ENCODE data around the gene ANGPTL3. TPM values are rescaled to one million over a fixed set of nuclear protein-coding genes. Genes with fewer than 3 reads are reported as not detected.
"Not testable (repeated sequence)": the region's sequence is repeated elsewhere in the genome, so short reads cannot be mapped to it uniquely, and the experiment has no call there.

Gene ANGPTL3
- polyA plus RNA-seq, 1 experiment, result not detected

- H3K36me3 ChIP-seq (ENCODE audit: control insufficient read depth, insufficient read depth, low read length), result no peaks in the 10 kb centered on the region
- H3K4me3 ChIP-seq (ENCODE audit: low read depth, low read length), result no peak overlapping the region
- CTCF ChIA-PET, result no interaction called here
- DNase-seq (ENCODE audit: low read depth), result no peak
- H3K27me3 ChIP-seq (ENCODE audit: control insufficient read depth, insufficient read depth, low read length), result no peaks in the 10 kb centered on the region
- no peak for TF ChIP-seq CTCF (IDR thresholded peaks at IDR 0.05; ENCODE audit: insufficient read depth, low read depth, low read length)
- POLR2A ChIA-PET, result no interaction called here
Measured at GRCh38 chr1:62593825-62594394, 3.4 kb upstream of the ANGPTL3 start.

- no peak overlapping the region for H3K4me3 ChIP-seq (ENCODE audit: low read depth, low read length)
- no peak for DNase-seq (ENCODE audit: low read depth)
- no peaks in the 10 kb centered on the region for H3K36me3 ChIP-seq (ENCODE audit: control insufficient read depth, insufficient read depth, low read length)
- ChIA-PET CTCF (interaction anchor here (0.5 kb wide), 1 partner anchor 156 kb away, joined by 3 read pairs; no protein-coding TSS in a partner anchor), POLR2A (no interaction called here)
- H3K27me3 ChIP-seq (ENCODE audit: control insufficient read depth, insufficient read depth, low read length), result no peaks in the 10 kb centered on the region
- TF ChIP-seq CTCF (IDR thresholded peaks at IDR 0.05; ENCODE audit: insufficient read depth, low read depth, low read length), result no peak
Measured at GRCh38 chr1:62595647-62596046, 1.7 kb upstream of the ANGPTL3 start.

GRCh38 chr1:62599044-62599443 is 1.7 kb downstream of the ANGPTL3 start:
- TF ChIP-seq CTCF (IDR thresholded peaks at IDR 0.05; ENCODE audit: insufficient read depth, low read depth, low read length), result no peak
- CTCF ChIA-PET, result no interaction called here
- no peak for DNase-seq (ENCODE audit: low read depth)
- Histone ChIP-seq H3K4me3 (ENCODE audit: low read depth, low read length) (no peak overlapping the region), H3K36me3 (ENCODE audit: control insufficient read depth, insufficient read depth, low read length) (no peaks in the 10 kb centered on the region), H3K27me3 (ENCODE audit: control insufficient read depth, insufficient read depth, low read length) (no peaks in the 10 kb centered on the region)
- POLR2A ChIA-PET, result no interaction called here

- no peaks in the 10 kb centered on the region for H3K27me3 ChIP-seq (ENCODE audit: control insufficient read depth, insufficient read depth, low read length)
- DNase-seq (ENCODE audit: low read depth), result no peak
- no peak overlapping the region for H3K4me3 ChIP-seq (ENCODE audit: low read depth, low read length)
- no peak for TF ChIP-seq CTCF (IDR thresholded peaks at IDR 0.05; ENCODE audit: insufficient read depth, low read depth, low read length)
- ChIA-PET POLR2A (no interaction called here), CTCF (interaction anchor here (0.6 kb wide), 1 partner anchor 368 kb away, joined by 3 read pairs; no protein-coding TSS in a partner anchor)
- no peaks in the 10 kb centered on the region for H3K36me3 ChIP-seq (ENCODE audit: control insufficient read depth, insufficient read depth, low read length)
Measured at GRCh38 chr1:62601457-62601856, 4.1 kb downstream of the ANGPTL3 start.

- Histone ChIP-seq H3K27me3 (ENCODE audit: control insufficient read depth, insufficient read depth, low read length) (no peaks in the 10 kb centered on the region), H3K36me3 (ENCODE audit: control insufficient read depth, insufficient read depth, low read length) (no peaks in the 10 kb centered on the region), H3K4me3 (ENCODE audit: low read depth, low read length) (no peak overlapping the region)
- TF ChIP-seq CTCF (IDR thresholded peaks at IDR 0.05; ENCODE audit: insufficient read depth, low read depth, low read length), result no peak
- POLR2A ChIA-PET, result no interaction called here
- CTCF ChIA-PET, result no interaction called here
- DNase-seq (ENCODE audit: low read depth), result no peak
Measured at GRCh38 chr1:62608905-62609304, 11.6 kb downstream of the ANGPTL3 start.

GRCh38 chr1:62610588-62610987 is 13.3 kb downstream of the ANGPTL3 start:
- POLR2A ChIA-PET, result not testable (repeated sequence)

More at GRCh38 chr1:62610588-62610987, 13.3 kb downstream of the ANGPTL3 start:
- CTCF ChIA-PET; H3K4me3 ChIP-seq (ENCODE audit: low read depth, low read length); H3K36me3 ChIP-seq (ENCODE audit: control insufficient read depth, insufficient read depth, low read length); H3K27me3 ChIP-seq (ENCODE audit: control insufficient read depth, insufficient read depth, low read length); DNase-seq (ENCODE audit: low read depth): not testable (repeated sequence)

Measured in BJ (cell line).